LNCaP clone FGC (cell line): ENCODE measurements around the gene AMBN.

Source experiments
- DNase-seq: peaks from one replicate; pipeline ENCODE4 v3.0.0-alpha.2; 2011; ENCODE audit warnings: low read depth
- H3K4me3 ChIP-seq: 2 replicates; pipeline ENCODE4 v1.5.1; 2011; ENCODE audit warnings: mild to moderate bottlenecking, low read depth, low read length, control low read depth
- TF ChIP-seq, protein P1 (sequence below): IDR thresholded peaks from 2 replicates; pipeline ENCODE4 v1.5.1; 2012; ENCODE audit warnings: mild to moderate bottlenecking; ENCODE audit not compliant: control insufficient read depth, insufficient read depth; ENCODE audit errors: extremely low read depth

Gene AMBN

DNA sequence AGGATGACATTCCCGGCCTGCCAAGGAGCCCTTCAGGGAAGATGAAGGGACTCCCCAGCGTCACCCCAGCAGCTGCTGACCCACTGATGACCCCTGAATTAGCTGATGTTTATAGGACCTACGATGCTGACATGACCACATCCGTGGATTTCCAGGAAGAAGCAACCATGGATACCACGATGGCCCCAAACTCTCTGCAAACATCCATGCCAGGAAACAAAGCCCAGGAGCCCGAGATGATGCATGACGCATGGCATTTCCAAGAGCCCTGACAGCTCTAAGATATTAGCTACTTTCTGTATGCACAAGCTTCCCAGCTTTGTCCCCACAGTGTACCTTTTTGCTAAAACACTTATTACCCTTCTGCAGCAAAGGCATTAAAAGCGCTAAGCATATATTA lies 14.4 kb downstream of the AMBN start:
- no peak overlapping the region for H3K4me3 ChIP-seq
- TF ChIP-seq, protein P1, sequence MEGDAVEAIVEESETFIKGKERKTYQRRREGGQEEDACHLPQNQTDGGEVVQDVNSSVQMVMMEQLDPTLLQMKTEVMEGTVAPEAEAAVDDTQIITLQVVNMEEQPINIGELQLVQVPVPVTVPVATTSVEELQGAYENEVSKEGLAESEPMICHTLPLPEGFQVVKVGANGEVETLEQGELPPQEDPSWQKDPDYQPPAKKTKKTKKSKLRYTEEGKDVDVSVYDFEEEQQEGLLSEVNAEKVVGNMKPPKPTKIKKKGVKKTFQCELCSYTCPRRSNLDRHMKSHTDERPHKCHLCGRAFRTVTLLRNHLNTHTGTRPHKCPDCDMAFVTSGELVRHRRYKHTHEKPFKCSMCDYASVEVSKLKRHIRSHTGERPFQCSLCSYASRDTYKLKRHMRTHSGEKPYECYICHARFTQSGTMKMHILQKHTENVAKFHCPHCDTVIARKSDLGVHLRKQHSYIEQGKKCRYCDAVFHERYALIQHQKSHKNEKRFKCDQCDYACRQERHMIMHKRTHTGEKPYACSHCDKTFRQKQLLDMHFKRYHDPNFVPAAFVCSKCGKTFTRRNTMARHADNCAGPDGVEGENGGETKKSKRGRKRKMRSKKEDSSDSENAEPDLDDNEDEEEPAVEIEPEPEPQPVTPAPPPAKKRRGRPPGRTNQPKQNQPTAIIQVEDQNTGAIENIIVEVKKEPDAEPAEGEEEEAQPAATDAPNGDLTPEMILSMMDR = no peak
- no peak for DNase-seq

DNA sequence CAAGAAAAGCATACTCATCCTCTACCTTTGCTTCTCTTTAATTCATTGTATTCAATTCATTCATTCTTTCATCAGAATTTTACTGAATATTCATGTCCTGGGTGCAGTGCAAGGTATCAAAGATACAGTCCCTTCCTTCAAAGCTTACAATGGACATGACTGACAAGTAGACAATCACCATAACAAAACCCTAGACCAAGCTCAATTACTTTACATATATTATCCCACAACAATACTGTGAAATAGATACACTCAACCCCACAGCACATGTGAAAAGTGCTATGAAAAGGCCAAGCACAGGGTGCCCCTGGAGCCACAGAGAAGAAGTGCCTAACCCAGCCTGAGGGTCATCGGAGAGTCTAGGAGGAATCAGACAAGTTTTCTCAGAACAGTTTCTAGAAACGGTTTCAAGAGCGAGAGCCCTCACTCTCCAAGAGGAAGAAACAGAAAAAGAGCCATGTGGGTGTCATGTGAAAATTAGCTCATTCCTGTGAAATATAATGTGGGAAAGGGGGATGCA lies 15.3 kb downstream of the AMBN start:
- no peak overlapping the region for H3K4me3 ChIP-seq
- DNase-seq = no peak
- TF ChIP-seq, protein P1 = no peak

DNA sequence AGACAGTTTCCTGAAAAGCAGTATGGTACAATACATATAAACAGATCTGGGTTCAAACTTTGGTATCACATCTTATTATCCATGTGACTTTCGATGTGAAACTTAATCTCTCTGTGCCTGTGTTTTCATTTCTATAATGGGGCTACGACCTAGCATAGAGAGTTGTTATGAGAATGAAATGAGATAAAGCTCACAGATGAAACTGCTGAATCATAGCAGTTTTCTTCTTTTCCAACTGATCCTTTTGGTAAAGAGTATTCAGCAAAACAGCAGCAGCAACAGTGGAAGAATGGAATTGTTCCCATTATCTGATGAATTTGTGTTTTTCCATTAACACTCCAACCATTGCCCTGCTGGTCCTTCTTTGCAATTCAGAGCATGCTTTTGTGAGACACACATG lies 16.3 kb downstream of the AMBN start:
- no peak for DNase-seq
- H3K4me3 ChIP-seq = no peak overlapping the region
- TF ChIP-seq, protein P1 = no peak

DNA sequence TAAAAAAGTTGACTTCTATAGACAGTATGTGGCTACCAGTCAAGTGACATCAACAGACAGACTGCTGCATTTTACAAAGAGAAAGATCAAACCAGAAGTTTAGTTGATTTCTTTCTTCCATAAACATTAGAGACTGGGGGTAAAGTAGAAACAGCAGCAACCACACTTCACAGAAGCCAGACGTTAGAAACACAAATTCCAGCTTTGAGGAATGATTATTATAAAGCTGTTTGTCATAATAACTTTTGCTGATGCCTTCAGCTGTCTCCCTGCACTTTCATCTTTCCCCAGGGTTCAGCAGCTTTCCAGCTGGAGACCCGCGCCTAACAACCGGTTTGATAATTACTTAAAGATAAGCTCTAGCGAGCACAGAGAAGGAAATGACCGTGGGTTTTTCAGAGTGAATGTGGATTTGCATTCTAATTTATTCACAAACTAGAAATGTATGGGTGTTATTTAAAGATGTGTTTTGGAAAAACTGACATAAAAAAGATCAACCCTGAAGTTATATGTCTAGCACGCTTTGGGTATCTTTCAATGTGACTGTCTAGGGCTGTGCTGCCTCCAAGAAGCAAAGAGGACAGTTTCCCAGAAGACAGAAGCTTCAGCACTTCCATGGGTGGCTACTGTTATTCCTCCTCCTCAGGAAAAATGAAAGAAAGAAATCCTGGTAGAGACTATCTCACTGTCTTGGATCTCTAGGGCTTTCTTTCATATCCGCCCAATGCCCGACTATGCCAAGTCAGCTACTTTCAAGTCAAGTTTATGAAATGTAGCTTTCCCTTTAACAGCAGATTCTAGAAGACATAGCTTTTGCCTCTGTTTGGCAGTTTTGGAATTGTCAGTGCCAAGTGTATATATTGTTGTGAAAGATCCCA lies 21.5 kb downstream of the AMBN start:
- TF ChIP-seq, protein P1 = no peak
- DNase-seq = no peak
- no peak overlapping the region for H3K4me3 ChIP-seq

DNA sequence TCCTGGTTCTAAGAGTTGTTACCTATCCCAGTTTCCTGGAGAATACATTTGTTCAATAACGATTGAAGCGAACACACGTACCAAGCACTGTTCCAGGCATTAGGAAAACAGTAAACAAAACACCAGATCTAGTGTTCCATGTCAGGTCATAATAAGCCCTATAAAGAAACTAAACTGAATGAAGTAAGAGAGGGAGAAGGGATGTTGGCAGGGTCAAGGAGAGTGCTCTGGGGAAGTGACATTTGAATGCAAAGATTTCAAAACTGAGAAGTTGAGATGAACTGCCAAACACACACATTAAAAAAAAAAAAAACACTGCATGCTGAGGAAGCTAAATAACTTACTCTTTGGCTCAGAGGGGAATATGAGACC lies 22.1 kb downstream of the AMBN start:
- no peak for DNase-seq
- TF ChIP-seq, protein P1 = no peak
- H3K4me3 ChIP-seq = no peak overlapping the region

DNA sequence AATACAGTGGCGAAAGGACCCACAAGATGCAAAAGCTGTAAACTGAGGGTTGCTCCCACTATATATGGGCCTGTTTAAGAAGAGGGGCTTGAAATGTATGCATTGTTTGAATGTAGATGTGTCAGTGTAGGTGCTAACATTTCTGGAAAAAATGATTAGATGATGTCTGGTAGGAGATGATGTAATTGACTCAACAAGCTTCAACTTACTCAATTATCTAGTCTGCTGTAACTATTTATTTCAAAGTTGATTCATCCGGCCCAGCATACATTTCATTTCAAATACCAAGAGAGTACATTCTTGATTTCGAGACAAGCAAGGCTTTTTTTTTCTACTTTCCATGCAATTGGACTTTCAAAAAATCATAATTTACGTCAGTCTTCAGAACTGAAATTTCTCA lies 27.2 kb downstream of the AMBN start:
- no peak for DNase-seq
- TF ChIP-seq, protein P1 = no peak
- H3K4me3 ChIP-seq = no peak overlapping the region
